HepG2 (cell line): ENCODE results near the gene GATC. TPM values are rescaled to one million over a fixed set of nuclear protein-coding genes. Genes with fewer than 3 reads are reported as not detected.

Experiments
- ATAC-seq: fragments of 200-7000 bp; cut with Tn5 transposase; 3 replicates; pipeline ENCODE4 v1.9.1; 2020; ENCODE audit warnings: mild to moderate bottlenecking, moderate library complexity
- BruUV-seq: library from RNA; stranded (reverse); fragments of 400-500 nt; replicated peaks from 2 replicates; lab custom pipeline; 2021; lab: Mats Ljungman, UMichigan
- CTCF ChIA-PET: fragments of 300-600 bp; formaldehyde crosslinking; extraction: SDS; loops from one replicate; lab custom pipeline; 2021; ENCODE audit warnings: low total read pairs, inconsistent platforms, low intra/inter-chr PET ratio; lab: Yijun Ruan, JAX
- POLR2A ChIA-PET: fragments of 350-600 bp; sonication (Branson Sonifier 250); formaldehyde crosslinking; loops from one replicate; lab custom pipeline; 2020; ENCODE audit warnings: antibody characterized with exemption, inconsistent platforms; lab: Yijun Ruan, JAX
- DNase-seq: peaks from one replicate; pipeline ENCODE4 v3.0.0-alpha.2; 2015; ENCODE audit warnings: low spot score
- FAIRE-seq: peaks from 3 replicates; lab custom pipeline; 2011; peaks lifted over from hg19 to GRCh38; lab: Jason Lieb, UNC
- H2AFZ ChIP-seq: one replicate; pipeline ENCODE4 v1.6.1; 2011; ENCODE audit warnings: low read length, inconsistent platforms
- H3K27ac ChIP-seq: fragments of 300-600 bp; 3 replicates; pipeline ENCODE4 v1.8.0; 2011; ENCODE audit warnings: mixed run types, mild to moderate bottlenecking, mixed read lengths, low read length, inconsistent platforms; ENCODE audit not compliant: insufficient read depth; ENCODE audit errors: extremely low read length
- H3K27me3 ChIP-seq, 2 experiments: fragments of 200-600 bp in 1 of 2; 2 replicates in 1 of 2; 3 replicates in 1 of 2; pipeline versions ENCODE4 v1.6.0 to v1.8.0; 2011; ENCODE audit warnings: low read length in 2 of 2, mild to moderate bottlenecking in 2 of 2, moderate library complexity in 2 of 2, inconsistent platforms in 1 of 2; ENCODE audit not compliant: insufficient read depth in 2 of 2, control insufficient read depth in 1 of 2
- H3K36me3 ChIP-seq, 2 experiments: fragments of 200-600 bp in 1 of 2; replicated peaks in 1 of 2; 2 replicates in 1 of 2; 3 replicates in 1 of 2; pipeline versions ENCODE4 v1.5.1 to v1.8.0; 2011; ENCODE audit warnings: low read length in 2 of 2, inconsistent platforms in 1 of 2; ENCODE audit not compliant: insufficient read depth in 2 of 2, control insufficient read depth in 1 of 2
- H3K4me1 ChIP-seq: 2 replicates; pipeline ENCODE4 v1.5.1; 2012; ENCODE audit warnings: low read length, inconsistent platforms; ENCODE audit not compliant: insufficient read depth
- H3K4me2 ChIP-seq: 2 replicates; pipeline ENCODE4 v1.6.0; 2011; ENCODE audit warnings: low read depth, low read length, inconsistent platforms
- H3K4me3 ChIP-seq, 3 experiments: fragments of 200-600 bp in 1 of 3; sonication (generic), shearing (Covaris generic) in 1 of 3; replicated peaks in 1 of 3; 2 replicates each; pipeline ENCODE4 v1.5.1; 2011 to 2016; ENCODE audit warnings: low read length in 3 of 3, inconsistent platforms in 2 of 3, low read depth in 2 of 3, mild to moderate bottlenecking in 2 of 3, control low read depth in 1 of 3, mixed read lengths in 1 of 3; ENCODE audit not compliant: insufficient read depth in 1 of 3
- H3K79me2 ChIP-seq: one replicate; pipeline ENCODE4 v1.6.1; 2011; ENCODE audit warnings: low read length, inconsistent platforms; ENCODE audit not compliant: insufficient read depth
- H3K9ac ChIP-seq: 2 replicates; pipeline ENCODE4 v1.6.0; 2011; ENCODE audit warnings: mild to moderate bottlenecking, low read depth, low read length, inconsistent platforms; ENCODE audit not compliant: insufficient read depth
- H3K9me3 ChIP-seq: 2 replicates; pipeline ENCODE4 v1.5.1; 2012; ENCODE audit warnings: mild to moderate bottlenecking, low read length
- H4K20me1 ChIP-seq: 2 replicates; pipeline ENCODE4 v1.6.0; 2011; ENCODE audit warnings: inconsistent platforms, mild to moderate bottlenecking, low read length, moderate library complexity; ENCODE audit not compliant: insufficient read depth
- AHR ChIP-seq: IDR thresholded peaks from 2 replicates; pipeline ENCODE4 v1.6.1; 2018; ENCODE audit warnings: missing genetic modification reagents, missing compliant biosample characterization
- FLYWCH1 ChIP-seq: sonication (generic); formaldehyde crosslinking; IDR thresholded peaks from 2 replicates; pipeline ENCODE4 v1.8.1; 2023; ENCODE audit warnings: mild to moderate bottlenecking, missing genetic modification reagents
- GABPA ChIP-seq, 2 experiments: IDR thresholded peaks; 2 replicates each; pipeline ENCODE4 v1.6.1; 2011 to 2016; ENCODE audit warnings: low read depth in 2 of 2, low read length in 1 of 2, missing biosample characterization in 1 of 2, missing genetic modification characterization in 1 of 2
- HNRNPLL ChIP-seq: fragments of 200-400 bp; formaldehyde crosslinking; IDR thresholded peaks from 2 replicates; pipeline ENCODE4 v1.6.1; 2017; ENCODE audit warnings: mild to moderate bottlenecking, low read depth, low read length; ENCODE audit not compliant: poor library complexity, severe bottlenecking
- MBD4 ChIP-seq: IDR thresholded peaks from 2 replicates; pipeline ENCODE4 v1.6.1; 2012; ENCODE audit warnings: low read length, inconsistent platforms, borderline replicate concordance
- MTA3 ChIP-seq: sonication (generic); formaldehyde crosslinking; IDR thresholded peaks from 2 replicates; pipeline ENCODE4 v1.4.0; 2020; ENCODE audit warnings: missing genetic modification reagents
- ZBTB42 ChIP-seq: sonication (generic); formaldehyde crosslinking; IDR thresholded peaks from 2 replicates; pipeline ENCODE4 v1.5.0; 2020; ENCODE audit warnings: mild to moderate bottlenecking, missing genetic modification reagents
- ZFX ChIP-seq: sonication (generic); formaldehyde crosslinking; IDR thresholded peaks from 2 replicates; pipeline ENCODE4 v1.4.0; 2020; ENCODE audit warnings: mild to moderate bottlenecking, low read depth, missing genetic modification reagents, moderate library complexity
- ZMAT5 ChIP-seq: sonication (generic); formaldehyde crosslinking; IDR thresholded peaks from 2 replicates; pipeline ENCODE4 v1.5.0; 2020; ENCODE audit warnings: mild to moderate bottlenecking, low read depth, missing genetic modification reagents, borderline replicate concordance
- ZNF17 ChIP-seq: sonication (generic); formaldehyde crosslinking; IDR thresholded peaks from 2 replicates; pipeline ENCODE4 v1.5.0; 2020; ENCODE audit warnings: mild to moderate bottlenecking, missing genetic modification reagents
- ZNF205 ChIP-seq: IDR thresholded peaks from 2 replicates; pipeline ENCODE4 v1.6.1; 2018; ENCODE audit warnings: missing biosample characterization, missing genetic modification reagents
- ZNF224 ChIP-seq: sonication (generic); formaldehyde crosslinking; IDR thresholded peaks from 2 replicates; pipeline ENCODE4 v1.5.0; 2020; ENCODE audit warnings: mild to moderate bottlenecking, missing genetic modification reagents
- ZNF256 ChIP-seq: sonication (generic); formaldehyde crosslinking; conservative IDR thresholded peaks from 2 replicates; pipeline ENCODE4 v1.4.0; 2020; ENCODE audit warnings: missing genetic modification reagents
- ZNF281 ChIP-seq: sonication (generic); formaldehyde crosslinking; IDR thresholded peaks from 2 replicates; pipeline ENCODE4 v1.4.0; 2020; ENCODE audit warnings: missing genetic modification reagents, borderline replicate concordance
- ZNF282 ChIP-seq: fragments of 450-650 bp; IDR thresholded peaks from 2 replicates; pipeline ENCODE4 v1.6.1; 2018; ENCODE audit not compliant: partially characterized antibody
- ZNF713 ChIP-seq: sonication (generic); formaldehyde crosslinking; IDR thresholded peaks from 2 replicates; pipeline ENCODE4 v1.4.0; 2020; ENCODE audit warnings: mild to moderate bottlenecking, missing genetic modification reagents
- ZNF841 ChIP-seq: sonication (generic); formaldehyde crosslinking; IDR thresholded peaks from 2 replicates; pipeline ENCODE4 v1.8.1; 2023; ENCODE audit warnings: missing genetic modification reagents, borderline replicate concordance
- WGBS: methylation state at CpG from one replicate; pipeline ENCODE4 v1.1.6; 2017; ENCODE audit warnings: low lambda C conversion rate; 5-methylcytosine and 5-hydroxymethylcytosine counted together
- in situ Hi-C: cut with HindIII; loops from 2 replicates; pipeline ENCODE4 v1.10.0; 2017; ENCODE audit warnings: low pct_unique_long_range_greater_than_20kb; ENCODE audit not compliant: extremely low pct_ligation_motif_present
- intact Hi-C: fragments of 100-400 bp; cut with micrococcal nuclease; formaldehyde crosslinking; loops from one replicate; pipeline ENCODE4 v1.10.0; 2022; ENCODE audit not compliant: unreplicated experiment
- polyA plus RNA-seq, 8 experiments: library from polyadenylated mRNA; depleted of rRNA in 3 of 8; stranded (reverse) in 7 of 8; unstranded in 1 of 8; fragments of >200 nt; fragmentation: Illumina TruSeq in 4 of 8; extraction: Trizol in 4 of 8; gene quantifications; 2 replicates each; pipeline versions ENCODE4 v1.2.1 to v1.2.3, GENCODE V29; 2011 to 2016; ENCODE audit warnings: low read depth in 4 of 8, missing spikeins in 1 of 8, mixed read lengths in 1 of 8; ENCODE audit not compliant: insufficient read depth in 1 of 8
- total RNA-seq, 5 experiments: library from RNA; depleted of rRNA; stranded (reverse); fragments of >200 nt; fragmentation: Illumina TruSeq; extraction: Trizol; gene quantifications; 2 replicates each; pipeline ENCODE4 v1.2.3, GENCODE V29; 2016; ENCODE audit warnings: low read depth in 1 of 5
- TF ChIP-seq, protein P1 (sequence below), 2 experiments: IDR thresholded peaks; 2 replicates each; pipeline ENCODE4 v1.6.1; 2011 to 2012; ENCODE audit warnings: low read length in 2 of 2, borderline replicate concordance in 1 of 2, low read depth in 1 of 2, mild to moderate bottlenecking in 1 of 2, moderate library complexity in 1 of 2

Gene GATC
- total and polyA plus RNA-seq, 2 of the 13 experiments (the other 11 are each of a cell fraction or from before 2014, with no cell fraction given) = 17.7 to 29.7 TPM

GRCh38 chr12:120468821-120469449, 22.7 kb downstream of the GATC start:
- intact Hi-C loops = loop anchor here (2.0 kb wide), 3 partner anchors 22 to 60 kb away; partner anchors contain the start of genes COQ5, DYNLL1, GATC and TRIAP1
- Histone ChIP-seq H3K27ac (peak overlapping the region; percentile 78), H2AFZ (no peak overlapping the region)
- TF ChIP-seq ZNF224 (no peak), ZMAT5 (CRISPR knock-in tag) (no peak), HNRNPLL (no peak), ZNF17 (no peak), ZBTB42 (CRISPR knock-in tag) (no peak), ZNF256 (no peak), FLYWCH1 (CRISPR knock-in tag) (no peak), ZNF281 (peak; percentile 76; the same call in 1 of the 2 replicates), AHR (CRISPR knock-in tag) (no peak), ZNF205 (CRISPR knock-in tag) (no peak), ZFX (CRISPR knock-in tag) (0 out of 2 replicates have a peak, but pooled peaks have one; percentile 39), ZNF282 (no peak), MBD4 (no peak), ZNF841 (CRISPR knock-in tag) (no peak), MTA3 (no peak), ZNF713 (CRISPR knock-in tag) (no peak), GABPA (IDR thresholded peaks at IDR 0.05; ENCODE audit: low read depth, low read length) (no peak), GABPA (CRISPR knock-in tag; IDR thresholded peaks at IDR 0.05; ENCODE audit: low read depth) (peak; percentile 36; the same call in 1 of the 2 replicates)
- TF ChIP-seq, protein P1, sequence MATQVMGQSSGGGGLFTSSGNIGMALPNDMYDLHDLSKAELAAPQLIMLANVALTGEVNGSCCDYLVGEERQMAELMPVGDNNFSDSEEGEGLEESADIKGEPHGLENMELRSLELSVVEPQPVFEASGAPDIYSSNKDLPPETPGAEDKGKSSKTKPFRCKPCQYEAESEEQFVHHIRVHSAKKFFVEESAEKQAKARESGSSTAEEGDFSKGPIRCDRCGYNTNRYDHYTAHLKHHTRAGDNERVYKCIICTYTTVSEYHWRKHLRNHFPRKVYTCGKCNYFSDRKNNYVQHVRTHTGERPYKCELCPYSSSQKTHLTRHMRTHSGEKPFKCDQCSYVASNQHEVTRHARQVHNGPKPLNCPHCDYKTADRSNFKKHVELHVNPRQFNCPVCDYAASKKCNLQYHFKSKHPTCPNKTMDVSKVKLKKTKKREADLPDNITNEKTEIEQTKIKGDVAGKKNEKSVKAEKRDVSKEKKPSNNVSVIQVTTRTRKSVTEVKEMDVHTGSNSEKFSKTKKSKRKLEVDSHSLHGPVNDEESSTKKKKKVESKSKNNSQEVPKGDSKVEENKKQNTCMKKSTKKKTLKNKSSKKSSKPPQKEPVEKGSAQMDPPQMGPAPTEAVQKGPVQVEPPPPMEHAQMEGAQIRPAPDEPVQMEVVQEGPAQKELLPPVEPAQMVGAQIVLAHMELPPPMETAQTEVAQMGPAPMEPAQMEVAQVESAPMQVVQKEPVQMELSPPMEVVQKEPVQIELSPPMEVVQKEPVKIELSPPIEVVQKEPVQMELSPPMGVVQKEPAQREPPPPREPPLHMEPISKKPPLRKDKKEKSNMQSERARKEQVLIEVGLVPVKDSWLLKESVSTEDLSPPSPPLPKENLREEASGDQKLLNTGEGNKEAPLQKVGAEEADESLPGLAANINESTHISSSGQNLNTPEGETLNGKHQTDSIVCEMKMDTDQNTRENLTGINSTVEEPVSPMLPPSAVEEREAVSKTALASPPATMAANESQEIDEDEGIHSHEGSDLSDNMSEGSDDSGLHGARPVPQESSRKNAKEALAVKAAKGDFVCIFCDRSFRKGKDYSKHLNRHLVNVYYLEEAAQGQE (IDR thresholded peaks at IDR 0.05; ENCODE audit: borderline replicate concordance in 1 of 2, low read depth in 1 of 2, low read length in 2 of 2) = no peak

More at GRCh38 chr12:120468821-120469449, 22.7 kb downstream of the GATC start:
- H3K4me2 ChIP-seq = peak overlapping the region; percentile 86
- H3K4me1 ChIP-seq = peaks cover 56% of the 10 kb centered on the region
- H3K27me3 ChIP-seq = no peaks in the 10 kb centered on the region; a peak in 1 of 5 replicates
- WGBS = 1% methylated on average over 36 of the region's 57 CpGs
- ChIA-PET CTCF (interaction anchor here (1.2 kb wide), 1 partner anchor 29 kb away, joined by 3 read pairs; no protein-coding TSS in a partner anchor), POLR2A (interaction anchor here (1.0 to 3.2 kb wide), 8 partner anchors 10 to 152 kb away, joined by 3 to 16 read pairs (median 5); partner anchors contain the start of genes COQ5 and DYNLL1)
- H3K36me3 ChIP-seq = peaks cover 5 to 29% of the 10 kb centered on the region in 2 experiments
- BruUV-seq = no TSS peak
- H3K79me2 ChIP-seq = peaks cover 44% of the 10 kb centered on the region
- in situ Hi-C loops = no loop called here
- H3K4me3 ChIP-seq = peak overlapping the region; percentile 74 to 85 (median 81)
- H4K20me1 ChIP-seq = peaks cover 26% of the 10 kb centered on the region
- DNase-seq = no peak
- FAIRE-seq = no peak
- peak overlapping the region; percentile 90 for H3K9ac ChIP-seq
- no peaks in the 10 kb centered on the region for H3K9me3 ChIP-seq
- peak; percentile 11 for ATAC-seq
